CD4-positive, alpha-beta T cell treated with Interferon alpha-2 for 1 hour (primary cell): ENCODE results near the gene KRTAP5-6.
"Not testable (repeated sequence)": the region's sequence is repeated elsewhere in the genome, so short reads cannot be mapped to it uniquely, and the experiment has no call there.

ENCODE experiments used
- DNase-seq, 2 donors: peaks; one replicate each; pipeline ENCODE4 v3.0.0-alpha.2; 2020 to 2022

KRTAP5-6 gene

DNA sequence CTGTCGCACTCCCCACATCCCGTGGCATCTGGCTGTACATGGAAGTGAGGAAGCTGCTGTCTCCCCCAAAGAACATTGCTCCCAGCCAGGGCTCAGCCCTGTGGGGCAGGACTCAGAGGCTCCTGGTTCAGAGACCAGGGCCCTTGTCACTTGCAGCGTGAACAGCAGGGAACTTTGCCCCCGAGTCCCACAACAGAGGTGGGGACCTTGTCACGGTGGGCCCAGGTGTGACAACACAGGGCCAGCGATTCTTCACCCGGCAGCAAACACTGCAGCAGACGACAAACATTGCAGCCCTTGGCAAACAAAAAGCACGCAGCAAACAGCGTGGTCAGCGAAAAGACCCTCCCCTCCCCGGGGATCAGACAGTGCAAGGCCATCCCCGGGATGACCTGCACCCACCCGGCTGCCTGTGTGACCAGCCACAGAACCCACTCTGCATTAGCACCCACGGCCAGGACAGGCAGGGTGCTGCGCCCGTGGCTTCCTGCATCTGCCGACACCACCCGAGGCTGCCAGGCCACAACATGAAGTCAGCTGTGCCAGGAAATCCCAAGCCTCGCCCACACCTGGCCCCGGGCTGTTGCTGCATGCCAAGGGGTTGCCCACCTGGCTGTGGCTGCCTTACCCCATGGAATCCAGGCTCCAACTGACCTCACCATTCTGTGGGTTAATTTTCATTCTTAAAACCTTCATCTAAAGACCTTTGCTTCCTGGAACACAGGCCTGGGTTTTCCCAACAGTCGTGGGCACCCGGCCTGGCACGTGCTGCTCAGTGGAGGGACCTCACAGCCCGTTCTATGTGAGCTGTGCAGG, 35.3 kb upstream of the KRTAP5-6 start:
- not testable (repeated sequence) for DNase-seq

DNA sequence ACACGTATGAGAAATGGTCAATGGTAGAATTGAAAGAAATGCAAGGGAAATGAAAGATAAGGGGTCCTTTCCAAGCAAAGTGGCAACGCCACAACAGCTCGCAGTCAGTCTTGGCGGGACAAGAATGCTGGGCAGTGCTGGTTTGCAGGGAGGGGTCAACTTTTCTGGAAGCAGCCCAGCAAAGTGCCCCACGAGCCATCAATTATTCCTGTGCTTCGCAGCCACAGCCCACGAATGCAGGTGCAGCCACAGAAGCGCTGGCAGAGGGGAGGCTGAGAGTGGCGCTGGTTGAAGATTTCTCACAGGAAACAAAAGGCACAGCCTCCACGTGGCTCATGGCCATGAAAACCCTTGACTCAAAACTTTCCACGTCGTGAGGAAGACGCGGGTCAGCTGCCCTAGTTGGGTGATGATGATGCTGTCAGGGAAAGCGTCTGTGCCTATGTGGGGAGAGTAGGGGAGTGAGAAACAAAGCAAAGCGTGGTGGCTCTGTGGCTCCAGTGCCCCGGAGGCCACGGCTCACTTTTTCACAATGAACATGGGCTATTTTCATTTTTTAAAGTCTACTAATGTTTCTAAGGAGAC, 34.2 kb upstream of the KRTAP5-6 start:
- not testable (repeated sequence) for DNase-seq

DNA sequence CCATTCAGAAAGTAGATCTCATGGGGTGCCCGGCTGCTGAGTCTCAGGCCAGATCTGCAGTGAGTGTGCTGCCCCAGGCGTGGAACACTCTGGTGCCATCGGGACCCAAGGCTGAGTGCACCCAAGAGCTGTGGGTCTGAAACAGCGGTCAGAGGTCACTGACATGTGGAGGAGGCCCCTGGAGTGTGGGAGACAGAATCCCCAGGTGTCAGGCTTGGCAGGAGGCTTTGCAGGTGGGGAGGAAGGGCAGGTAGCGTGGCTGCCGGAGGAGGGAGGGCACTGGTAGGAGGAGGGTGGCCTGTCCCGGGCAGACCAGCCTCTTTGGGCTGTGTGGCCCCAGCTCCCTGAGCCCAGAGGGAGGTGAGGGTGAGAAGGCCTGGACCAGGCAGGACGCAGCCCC, 31.7 kb upstream of the KRTAP5-6 start:
- no peak for DNase-seq

DNA sequence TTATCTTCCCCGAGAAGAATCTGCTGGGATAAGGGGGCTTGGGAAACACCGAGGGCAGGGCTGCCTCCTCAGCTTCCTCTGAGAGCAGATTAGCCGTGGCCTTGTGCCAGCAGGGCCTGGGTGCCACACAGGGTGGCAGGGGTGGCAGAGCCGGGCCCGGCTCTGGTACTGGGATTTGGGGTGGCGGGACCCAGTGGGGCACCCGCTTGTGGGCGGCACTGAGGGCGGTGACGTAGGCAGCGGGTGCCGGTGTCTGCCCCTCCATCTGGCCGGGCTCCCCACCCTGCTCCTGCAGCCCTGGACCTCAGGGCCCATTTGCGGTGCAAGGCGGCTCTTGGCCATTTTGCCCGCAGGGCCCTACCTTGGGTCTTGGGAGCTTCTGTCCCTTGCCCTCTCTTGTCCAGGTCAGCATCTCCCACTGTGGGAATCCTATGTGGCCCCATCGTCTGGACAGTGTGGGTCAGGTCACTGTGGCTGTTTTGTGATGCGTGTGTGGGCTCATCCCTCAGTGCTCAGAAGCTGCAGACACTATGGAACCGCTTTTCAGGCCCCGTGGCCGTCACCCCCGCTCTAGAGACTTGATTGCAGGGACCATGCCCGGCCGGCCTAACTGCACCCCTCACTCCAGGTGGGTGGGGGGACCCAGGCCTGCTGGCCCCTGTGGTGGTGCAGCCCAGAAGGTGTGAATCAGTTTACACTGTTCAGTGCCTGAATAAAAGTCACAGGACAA, 29.7 kb upstream of the KRTAP5-6 start:
- DNase-seq = no peak

DNA sequence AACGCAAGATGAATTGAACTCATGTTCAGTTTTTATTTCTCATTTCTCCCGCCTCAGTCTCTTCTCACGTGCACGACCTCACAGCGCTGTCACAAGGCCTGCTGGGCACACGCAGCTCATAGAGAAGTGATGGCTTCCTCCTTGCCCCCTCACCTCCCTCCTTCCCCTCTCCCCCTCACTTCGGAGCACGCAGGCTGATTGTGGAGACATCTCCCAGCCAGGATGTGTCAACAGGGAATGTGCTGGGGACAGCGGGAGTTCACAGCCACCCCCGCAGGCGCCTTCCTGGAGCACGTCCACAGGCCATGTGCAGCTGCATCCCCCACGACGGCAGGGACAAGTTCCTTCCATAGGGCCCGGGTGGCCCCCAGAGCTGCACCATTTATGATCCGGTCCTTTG, 29.1 kb upstream of the KRTAP5-6 start:
- DNase-seq = no peak

DNA sequence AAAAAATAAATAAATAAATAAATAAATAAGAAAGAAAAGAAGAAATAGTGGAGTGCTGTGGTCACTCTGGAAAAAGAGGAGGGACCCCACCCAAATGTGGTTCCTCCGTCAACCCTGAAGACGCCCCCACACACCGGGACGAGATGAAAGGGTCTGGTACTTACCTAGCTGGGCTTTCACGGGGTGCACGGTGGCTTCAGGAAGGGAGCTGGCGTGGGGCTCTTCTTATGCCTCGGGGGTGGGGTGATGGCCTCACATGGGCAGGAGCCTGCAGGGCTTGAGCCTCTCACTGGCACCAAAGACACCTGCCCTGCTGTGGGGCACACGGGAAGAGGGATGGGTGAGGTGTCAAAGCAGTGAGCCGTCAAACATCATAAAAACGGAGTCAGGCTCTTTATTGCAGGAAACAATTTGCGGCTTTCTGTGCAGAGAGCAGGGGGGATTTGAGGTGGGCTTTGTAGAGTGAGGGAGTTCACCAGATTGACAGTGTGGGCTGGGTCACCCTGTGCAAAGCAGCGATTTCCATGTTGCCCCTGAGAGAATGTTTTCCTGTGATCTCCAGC, 28.0 kb upstream of the KRTAP5-6 start:
- DNase-seq = no peak

DNA sequence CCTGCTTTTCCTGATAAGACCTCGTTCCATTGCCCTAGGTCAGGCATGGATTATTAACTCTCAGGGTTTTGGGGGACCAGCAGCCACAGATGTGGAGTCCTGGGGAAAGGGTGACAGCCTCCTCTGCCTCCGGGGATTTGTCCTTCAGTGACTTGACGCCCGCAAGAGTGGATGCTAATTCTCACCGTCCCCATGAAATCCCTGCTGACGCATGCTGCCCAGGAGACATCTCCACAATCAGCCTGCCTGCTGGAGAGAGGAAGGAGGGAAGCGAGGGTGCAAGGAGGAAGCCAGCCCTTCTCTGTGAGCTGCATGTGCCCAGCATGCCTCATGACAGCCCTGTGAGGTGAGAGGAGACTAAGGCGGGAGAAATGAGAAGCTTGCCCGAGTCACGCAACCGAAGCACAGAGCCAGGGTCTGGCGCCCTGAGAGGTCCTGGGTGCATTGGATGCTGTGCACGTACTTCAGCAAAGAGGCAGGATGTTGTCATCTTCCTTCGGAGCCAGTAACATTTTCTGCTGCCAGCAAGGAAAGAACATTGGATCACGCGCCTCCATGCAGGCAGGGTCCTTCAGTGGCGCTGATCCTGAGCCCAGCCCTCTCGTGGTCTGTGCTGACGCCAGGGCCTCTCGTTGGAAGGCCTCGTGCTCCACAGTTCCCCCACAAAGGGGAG, 27.3 kb upstream of the KRTAP5-6 start:
- DNase-seq = no peak

DNA sequence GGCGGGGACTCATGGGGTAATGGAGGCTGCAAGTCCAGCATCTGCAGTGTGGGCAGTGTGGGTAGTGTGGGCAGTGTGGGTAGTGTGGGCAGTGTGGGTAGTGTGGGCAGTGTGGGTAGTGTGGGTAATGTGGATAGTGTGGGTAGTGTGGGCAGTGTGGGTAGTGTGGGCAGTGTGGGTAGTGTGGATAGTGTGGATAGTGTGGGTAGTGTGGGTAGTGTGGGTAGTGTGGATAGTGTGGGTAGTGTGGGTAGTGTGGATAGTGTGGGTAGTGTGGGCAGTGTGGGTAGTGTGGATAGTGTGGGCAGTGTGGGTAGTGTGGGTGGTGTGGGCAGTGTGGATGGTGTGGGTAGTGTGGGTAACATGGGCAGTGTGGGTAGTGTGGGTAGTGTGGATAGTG, 26.5 kb upstream of the KRTAP5-6 start:
- DNase-seq = not testable (repeated sequence)

DNA sequence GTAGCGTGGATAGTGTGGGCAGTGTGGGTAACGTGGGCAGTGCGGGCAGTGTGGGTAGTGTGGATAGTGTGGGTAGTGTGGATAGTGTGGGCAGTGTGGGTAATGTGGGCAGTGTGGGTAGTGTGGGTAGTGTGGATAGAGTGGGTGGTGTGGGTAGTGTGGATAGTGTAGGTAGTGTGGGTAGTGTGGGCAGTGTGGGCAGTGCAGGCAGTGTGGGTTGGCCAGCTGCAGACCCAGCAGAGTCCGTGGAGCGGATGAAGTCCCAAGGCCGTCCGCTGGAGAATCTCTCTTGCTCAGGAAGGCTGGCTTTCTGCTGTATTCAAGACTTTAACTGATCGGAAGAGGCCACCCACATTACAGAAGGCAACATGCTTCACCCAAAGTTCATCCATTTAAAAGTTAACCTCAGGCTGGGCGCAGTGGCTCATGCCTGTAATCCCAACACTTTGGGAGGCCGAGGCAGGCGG, 26.1 kb upstream of the KRTAP5-6 start:
- DNase-seq = no peak

DNA sequence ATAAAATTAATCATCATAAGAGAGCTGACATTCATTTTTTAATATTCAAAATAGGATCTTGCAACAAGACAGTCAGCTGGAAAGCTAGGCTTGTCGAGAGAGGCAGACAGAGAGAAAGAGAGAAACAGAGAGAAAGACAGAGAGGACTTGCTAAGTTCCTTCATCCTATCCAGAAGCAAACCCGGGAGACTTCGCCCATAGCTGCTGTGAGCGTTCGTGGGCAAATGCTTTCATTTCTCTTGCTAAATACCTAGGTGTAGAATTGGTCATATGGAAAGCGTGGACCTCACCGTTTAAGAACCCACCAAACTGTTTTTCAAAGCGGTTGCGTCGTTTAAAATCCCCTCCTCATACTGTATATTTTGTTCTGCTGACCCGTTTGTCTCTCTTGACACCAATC, 25.3 kb upstream of the KRTAP5-6 start:
- DNase-seq = no peak

DNA sequence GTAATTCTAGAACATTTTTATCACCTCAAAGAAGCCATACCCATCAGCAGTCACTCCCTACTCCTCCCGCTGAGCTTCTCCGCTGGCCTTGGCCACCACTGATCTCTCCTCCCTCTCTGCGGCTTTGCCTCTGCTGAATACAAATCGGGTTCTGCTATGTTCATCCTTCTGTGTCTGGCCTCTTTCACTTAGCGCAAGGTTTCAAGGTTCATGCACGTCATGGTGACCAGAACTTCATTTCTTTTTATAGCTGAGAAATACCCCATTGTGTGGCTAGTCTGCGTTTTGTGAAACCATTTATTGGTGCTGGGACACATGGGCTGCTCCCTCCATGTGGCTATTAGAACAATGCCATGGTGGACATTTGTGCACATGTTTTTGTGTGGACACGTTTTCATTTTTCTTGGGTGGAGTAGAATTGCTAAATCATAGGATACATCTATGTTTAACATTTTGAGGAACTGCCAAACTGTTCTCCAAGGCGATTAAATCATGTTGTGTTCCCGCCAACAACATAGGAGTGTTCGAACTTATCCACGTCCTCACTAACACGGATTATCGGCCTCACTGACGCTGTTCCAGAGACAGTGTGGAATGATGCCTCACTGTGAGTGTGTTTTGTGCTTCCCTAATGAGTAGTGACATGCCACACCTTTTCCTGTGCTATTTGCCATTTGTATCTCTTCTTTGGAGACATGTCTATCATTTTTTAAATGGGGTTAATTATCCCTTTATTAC, 24.2 kb upstream of the KRTAP5-6 start:
- no peak for DNase-seq

DNA sequence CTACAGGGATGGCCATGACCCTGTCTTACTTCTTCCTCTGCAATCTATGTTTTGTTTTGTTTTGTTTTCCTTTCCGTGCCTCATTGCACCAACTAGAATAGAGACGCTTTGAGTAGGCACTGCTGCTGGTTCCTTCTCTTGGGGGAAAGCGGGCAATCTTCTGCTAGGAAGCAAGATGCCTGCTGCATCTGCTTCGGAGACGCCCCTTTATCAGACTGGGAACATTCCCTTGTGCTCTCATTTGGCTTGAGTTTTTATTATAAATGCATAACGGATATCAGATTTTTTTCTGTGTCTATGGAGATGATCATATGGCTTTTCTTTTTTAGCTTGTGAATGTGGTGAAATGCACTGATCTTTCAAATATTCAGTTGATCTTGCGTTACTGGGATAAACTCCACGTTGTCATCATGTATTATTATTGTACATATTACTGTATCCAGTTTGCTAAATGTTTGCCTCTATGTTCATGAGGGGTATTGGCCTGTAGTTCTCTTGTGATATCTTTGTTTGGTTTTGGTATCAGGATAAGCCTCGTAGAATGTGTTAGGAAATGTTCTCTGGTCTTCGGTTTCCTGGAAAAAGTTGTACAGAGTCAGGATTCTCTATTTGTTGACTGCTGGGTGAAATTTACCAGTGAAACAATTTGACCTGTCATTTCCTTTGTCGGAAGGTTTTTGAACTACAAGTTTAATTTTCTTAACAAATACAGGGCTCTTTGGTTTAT, 23.4 kb upstream of the KRTAP5-6 start:
- no peak for DNase-seq

DNA sequence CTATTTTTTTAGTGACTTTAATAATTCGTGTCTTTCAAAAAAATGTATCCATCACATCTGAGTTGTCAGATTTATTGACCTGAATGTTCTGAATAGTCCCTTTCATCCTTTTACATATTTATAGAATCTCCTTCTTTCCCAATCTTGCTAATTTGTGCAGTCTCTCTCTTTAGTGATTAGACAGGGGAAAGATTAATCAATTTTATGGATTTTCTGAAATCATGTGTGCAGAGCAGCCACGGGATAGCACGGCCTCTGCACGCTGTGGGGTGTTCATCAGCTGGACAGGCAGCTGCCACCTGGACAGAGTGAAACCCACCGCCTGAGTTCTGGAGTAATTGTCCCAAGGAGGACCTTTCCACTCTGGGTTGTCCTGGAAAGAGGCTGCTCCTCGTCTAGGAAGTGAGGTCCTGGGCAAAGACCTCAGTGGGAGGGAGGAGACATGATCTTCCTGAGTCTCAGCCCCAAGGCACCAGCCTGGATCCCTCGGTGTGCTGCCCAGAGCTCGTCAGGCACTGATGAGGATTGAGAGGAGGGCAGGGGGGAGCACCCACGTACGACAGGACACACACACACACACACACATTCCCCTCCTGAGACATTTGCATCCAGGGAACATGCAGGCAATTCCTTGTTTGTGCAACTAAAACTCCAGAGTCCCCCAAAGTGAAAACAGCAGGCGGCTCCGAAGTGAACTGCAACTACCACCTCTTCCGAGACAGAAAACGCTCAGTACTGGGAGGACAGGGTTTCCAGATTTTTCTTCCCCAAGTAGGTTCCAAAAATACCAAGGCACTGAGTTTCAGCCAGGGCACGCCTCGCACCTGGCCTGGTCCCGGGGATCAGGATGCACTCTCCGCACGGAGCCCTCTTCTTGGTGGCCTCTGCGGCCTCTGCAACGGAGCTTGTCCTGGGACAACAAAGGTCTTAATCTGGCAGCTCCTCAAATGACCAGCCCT, 22.5 kb upstream of the KRTAP5-6 start:
- DNase-seq = no peak

DNA sequence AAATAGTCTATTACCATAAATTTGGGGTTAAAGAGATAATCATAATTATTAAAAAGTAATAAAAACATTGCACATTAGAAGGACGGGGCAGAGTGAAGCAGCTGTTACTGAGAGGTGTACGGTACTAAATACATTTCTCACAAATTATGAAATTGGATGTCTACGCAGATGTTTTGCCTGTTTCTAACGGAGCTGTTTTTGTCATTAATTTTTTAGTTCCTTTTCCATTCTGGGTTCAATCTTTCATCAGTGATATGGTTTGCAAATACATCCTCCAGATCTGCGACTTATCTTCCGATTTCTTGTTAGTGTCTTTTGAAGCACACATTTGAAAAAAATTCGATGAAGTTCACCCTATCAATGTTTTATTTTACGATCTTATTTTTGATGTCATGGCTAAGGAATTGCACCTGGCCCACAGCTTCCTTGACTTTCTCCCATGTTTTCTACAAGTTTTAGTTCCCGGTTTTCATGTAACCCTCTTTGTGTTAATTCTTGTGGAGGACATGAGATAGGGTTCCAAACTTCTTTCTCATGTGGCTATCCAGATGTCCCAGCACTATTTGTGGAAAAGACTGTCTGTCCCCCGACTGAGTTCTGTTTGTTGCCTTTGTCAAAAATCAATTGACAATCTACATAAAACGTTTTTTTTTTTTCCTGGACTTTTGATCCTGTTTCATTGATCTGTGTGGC, 21.3 kb upstream of the KRTAP5-6 start:
- no peak for DNase-seq

DNA sequence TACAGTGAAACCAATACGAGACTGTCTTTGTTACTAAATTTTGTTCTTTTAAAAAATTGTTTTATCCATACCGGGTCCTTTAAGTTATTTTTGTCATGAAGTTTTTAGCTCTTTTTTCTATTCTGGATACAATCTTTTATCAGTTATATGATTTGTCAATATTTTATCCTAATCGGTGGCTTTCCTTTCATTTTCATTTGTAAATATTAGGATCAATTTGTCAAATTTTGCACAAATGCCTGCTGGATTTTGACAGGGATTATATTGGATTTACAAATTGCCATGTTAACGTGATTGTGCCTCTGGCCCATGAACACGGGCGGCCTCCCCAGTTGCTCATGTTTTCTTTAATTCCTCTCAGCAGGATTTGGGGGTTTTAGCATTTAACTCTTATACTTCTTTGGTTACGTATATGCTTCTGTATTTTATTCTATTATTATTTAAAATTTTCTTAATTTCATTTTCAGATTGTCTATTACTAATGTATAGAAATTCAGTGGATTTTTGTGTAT, 20.7 kb upstream of the KRTAP5-6 start:
- no peak for DNase-seq

DNA sequence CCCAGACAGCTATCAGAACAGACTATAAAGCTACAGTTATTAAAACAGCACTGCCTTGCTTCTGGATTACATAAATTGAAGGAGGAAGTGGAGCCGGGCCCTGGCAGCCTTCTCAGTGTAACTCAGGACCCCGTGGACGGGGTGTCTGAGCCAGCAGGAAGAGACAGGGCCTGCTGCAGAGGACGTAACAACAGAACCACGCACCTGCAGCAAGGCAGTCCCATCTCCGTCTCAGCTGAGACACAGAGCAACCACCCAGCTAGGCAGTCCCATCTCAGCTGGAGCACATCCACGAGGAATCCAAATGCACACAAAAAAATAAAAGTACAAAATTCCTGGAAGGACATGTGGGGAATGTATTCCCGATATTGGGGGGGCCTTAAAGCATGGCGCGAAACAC, 17.1 kb upstream of the KRTAP5-6 start:
- no peak for DNase-seq

DNA sequence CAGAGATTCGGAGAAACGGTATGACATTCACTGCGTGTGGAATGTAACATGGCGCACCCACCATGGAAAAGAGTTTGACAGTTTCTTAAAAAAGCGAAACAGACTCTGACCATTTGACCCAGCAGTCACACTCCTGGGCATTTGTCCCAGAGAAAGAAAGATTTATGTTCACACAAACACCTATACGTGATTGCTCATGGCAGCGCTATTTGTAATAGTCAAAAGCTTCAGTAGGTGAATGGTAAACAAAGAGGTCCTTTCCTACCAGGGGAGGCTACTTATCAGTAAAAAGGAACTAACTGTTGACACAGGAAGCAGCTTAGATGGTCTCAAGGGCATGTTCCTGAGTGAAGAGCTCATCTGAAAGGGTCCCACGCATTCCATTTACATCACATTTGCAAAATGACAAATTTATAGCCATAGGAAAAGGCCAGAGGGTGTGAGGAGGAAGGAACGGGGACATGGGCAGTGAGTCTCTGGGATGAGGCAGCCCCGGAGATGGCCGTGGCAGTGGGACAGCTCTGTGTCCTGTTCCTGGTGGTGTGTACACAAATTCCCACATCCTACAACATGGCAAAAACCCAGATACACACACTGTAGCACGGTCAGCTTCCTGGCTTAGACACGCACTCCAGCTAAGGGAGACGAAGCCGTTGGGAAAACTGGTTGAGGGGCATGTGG, 14.6 kb upstream of the KRTAP5-6 start:
- no peak for DNase-seq

DNA sequence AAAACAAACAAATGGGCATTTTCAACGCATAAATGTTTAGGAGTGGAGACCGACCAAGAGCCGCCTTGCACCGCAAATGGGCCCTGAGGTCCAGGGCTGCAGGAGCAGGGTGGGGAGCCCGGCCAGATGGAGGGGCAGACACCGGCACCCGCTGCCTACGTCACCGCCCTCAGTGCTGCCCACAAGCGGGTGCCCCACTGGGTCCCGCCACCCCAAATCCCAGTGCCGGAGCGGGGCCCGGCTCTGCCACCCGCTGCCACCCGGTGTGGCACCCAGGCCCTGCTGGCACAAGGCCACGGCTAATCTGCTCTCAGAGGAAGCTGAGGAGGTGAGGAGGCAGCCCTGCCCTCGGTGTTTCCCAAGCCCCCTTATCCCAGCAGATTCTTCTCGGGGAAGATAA, 13.8 kb upstream of the KRTAP5-6 start:
- not testable (repeated sequence) for DNase-seq
